ENCODE data around the gene CDH4.

The CDH4 gene

DNA sequence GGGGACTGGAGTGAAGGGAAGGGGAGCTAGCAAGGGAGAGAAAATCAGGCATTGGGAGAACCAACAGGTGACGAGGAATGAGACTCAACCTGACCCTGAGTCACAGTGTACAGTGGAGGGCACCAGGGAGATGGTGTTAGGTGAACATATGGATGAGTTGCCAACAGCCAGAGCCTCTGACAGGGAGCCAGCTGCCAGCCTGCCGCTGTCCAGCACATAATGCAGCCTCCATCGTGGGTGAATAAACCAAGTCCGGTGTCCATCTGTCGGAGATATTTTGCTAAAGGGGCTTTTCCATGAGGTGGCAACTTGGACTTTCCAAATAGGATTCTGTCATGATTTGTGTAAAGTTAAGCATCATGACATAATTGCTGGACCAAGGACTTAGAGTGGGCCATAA, 88.1 kb downstream of the CDH4 start:
- Histone ChIP-seq H3K9ac (ENCODE audit: low read depth, low read length) (no peak overlapping the region), H3K27ac (ENCODE audit: low read length) (no peak overlapping the region), H3K4me1 (ENCODE audit: insufficient read depth, low read length) (no peaks in the 10 kb centered on the region), H3K79me2 (ENCODE audit: insufficient read depth, low read length) (no peaks in the 10 kb centered on the region), H4K20me1 (ENCODE audit: insufficient read depth, low read length) (no peaks in the 10 kb centered on the region), H3K9me3 (ENCODE audit: insufficient read depth, low read length, severe bottlenecking) (no peaks in the 10 kb centered on the region), H3K27me3 (ENCODE audit: insufficient read depth, low read length, poor library complexity) (peaks cover 15% of the 10 kb centered on the region), H2AFZ (ENCODE audit: low read depth, low read length) (no peak overlapping the region), H3K36me3 (ENCODE audit: insufficient read depth, low read length) (no peaks in the 10 kb centered on the region), H3K4me2 (ENCODE audit: insufficient read depth, low read length) (no peak overlapping the region), H3K4me3 (ENCODE audit: low read depth in 1 of 2, low read length in 2 of 2) (no peak overlapping the region)
- DNase-seq (no peak), ATAC-seq (ENCODE audit: insufficient read depth, low read depth) (no peak)
- TF ChIP-seq EZH2 (IDR thresholded peaks at IDR 0.05; ENCODE audit: borderline replicate concordance, low read depth, low read length, severe bottlenecking): no peak
- TF ChIP-seq, protein P1, sequence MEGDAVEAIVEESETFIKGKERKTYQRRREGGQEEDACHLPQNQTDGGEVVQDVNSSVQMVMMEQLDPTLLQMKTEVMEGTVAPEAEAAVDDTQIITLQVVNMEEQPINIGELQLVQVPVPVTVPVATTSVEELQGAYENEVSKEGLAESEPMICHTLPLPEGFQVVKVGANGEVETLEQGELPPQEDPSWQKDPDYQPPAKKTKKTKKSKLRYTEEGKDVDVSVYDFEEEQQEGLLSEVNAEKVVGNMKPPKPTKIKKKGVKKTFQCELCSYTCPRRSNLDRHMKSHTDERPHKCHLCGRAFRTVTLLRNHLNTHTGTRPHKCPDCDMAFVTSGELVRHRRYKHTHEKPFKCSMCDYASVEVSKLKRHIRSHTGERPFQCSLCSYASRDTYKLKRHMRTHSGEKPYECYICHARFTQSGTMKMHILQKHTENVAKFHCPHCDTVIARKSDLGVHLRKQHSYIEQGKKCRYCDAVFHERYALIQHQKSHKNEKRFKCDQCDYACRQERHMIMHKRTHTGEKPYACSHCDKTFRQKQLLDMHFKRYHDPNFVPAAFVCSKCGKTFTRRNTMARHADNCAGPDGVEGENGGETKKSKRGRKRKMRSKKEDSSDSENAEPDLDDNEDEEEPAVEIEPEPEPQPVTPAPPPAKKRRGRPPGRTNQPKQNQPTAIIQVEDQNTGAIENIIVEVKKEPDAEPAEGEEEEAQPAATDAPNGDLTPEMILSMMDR (IDR thresholded peaks at IDR 0.05; ENCODE audit: borderline replicate concordance, extremely low read depth, low read length, poor library complexity, severe bottlenecking): no peak

DNA sequence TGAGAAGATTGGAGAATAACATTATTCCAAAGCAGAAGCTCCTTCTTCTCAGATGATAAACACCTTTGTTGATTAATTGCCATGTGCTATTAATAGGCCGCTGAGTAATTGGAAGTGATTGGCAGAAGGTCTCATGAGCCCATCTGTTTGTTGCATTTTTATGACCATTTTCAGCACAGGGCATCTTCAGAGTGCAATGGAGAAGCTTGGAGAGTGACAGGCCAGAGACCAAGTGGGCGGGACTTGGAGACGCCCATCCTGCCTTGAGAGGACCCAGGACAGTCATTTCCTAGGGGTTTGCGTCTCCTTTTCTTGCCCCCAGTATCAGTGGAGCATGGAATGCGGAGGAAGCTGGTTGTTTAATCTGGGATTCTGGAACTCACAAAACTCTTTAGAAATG, 89.5 kb downstream of the CDH4 start:
- no peaks in the 10 kb centered on the region for H3K9me3 ChIP-seq (ENCODE audit: insufficient read depth, low read length, severe bottlenecking)
- no peaks in the 10 kb centered on the region for H3K4me1 ChIP-seq (ENCODE audit: insufficient read depth, low read length)
- no peak overlapping the region for H3K27ac ChIP-seq (ENCODE audit: low read length)
- H4K20me1 ChIP-seq (ENCODE audit: insufficient read depth, low read length): no peaks in the 10 kb centered on the region
- TF ChIP-seq, protein P1 (IDR thresholded peaks at IDR 0.05; ENCODE audit: borderline replicate concordance, extremely low read depth, low read length, poor library complexity, severe bottlenecking): no peak
- no peak for TF ChIP-seq EZH2 (IDR thresholded peaks at IDR 0.05; ENCODE audit: borderline replicate concordance, low read depth, low read length, severe bottlenecking)
- H3K79me2 ChIP-seq (ENCODE audit: insufficient read depth, low read length): no peaks in the 10 kb centered on the region
- H3K9ac ChIP-seq (ENCODE audit: low read depth, low read length): no peak overlapping the region
- no peak overlapping the region for H3K4me2 ChIP-seq (ENCODE audit: insufficient read depth, low read length)
- no peak for DNase-seq
- no peak overlapping the region for H2AFZ ChIP-seq (ENCODE audit: low read depth, low read length)
- H3K4me3 ChIP-seq (ENCODE audit: low read depth in 1 of 2, low read length in 2 of 2): no peak overlapping the region
- H3K36me3 ChIP-seq (ENCODE audit: insufficient read depth, low read length): no peaks in the 10 kb centered on the region
- H3K27me3 ChIP-seq (ENCODE audit: insufficient read depth, low read length, poor library complexity): peaks cover 15% of the 10 kb centered on the region
- ATAC-seq (ENCODE audit: insufficient read depth, low read depth): no peak

DNA sequence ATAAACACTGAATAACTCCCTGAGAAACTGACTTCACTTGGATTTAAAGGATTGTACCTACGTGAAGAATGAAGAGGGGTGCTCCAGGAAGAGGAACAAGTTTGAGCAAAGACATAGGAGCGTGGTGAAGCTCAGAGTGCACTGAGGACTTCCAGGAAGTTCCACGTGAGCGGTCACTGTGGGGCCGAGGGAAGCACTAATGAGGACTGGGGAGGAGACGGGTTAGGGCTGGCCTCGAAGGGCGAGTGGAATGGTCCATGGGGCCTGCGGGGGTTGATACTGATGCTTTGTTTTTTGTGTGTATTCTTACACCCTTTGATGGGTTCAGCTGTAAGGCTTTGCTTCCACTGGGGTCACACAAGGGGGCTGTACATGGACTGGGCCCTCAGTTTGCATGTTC, 91.9 kb downstream of the CDH4 start:
- no peak for ATAC-seq (ENCODE audit: insufficient read depth, low read depth)

More for the DNA sequence above, 91.9 kb downstream of the CDH4 start:
- H2AFZ ChIP-seq (ENCODE audit: low read depth, low read length): no peak overlapping the region
- no peaks in the 10 kb centered on the region for H3K36me3 ChIP-seq (ENCODE audit: insufficient read depth, low read length)
- no peaks in the 10 kb centered on the region for H4K20me1 ChIP-seq (ENCODE audit: insufficient read depth, low read length)
- H3K9me3 ChIP-seq (ENCODE audit: insufficient read depth, low read length, severe bottlenecking): no peaks in the 10 kb centered on the region
- H3K27me3 ChIP-seq (ENCODE audit: insufficient read depth, low read length, poor library complexity): peaks cover 15% of the 10 kb centered on the region
- TF ChIP-seq, protein P1 (IDR thresholded peaks at IDR 0.05; ENCODE audit: borderline replicate concordance, extremely low read depth, low read length, poor library complexity, severe bottlenecking): no peak
- TF ChIP-seq EZH2 (IDR thresholded peaks at IDR 0.05; ENCODE audit: borderline replicate concordance, low read depth, low read length, severe bottlenecking): no peak
- no peaks in the 10 kb centered on the region for H3K4me1 ChIP-seq (ENCODE audit: insufficient read depth, low read length)
- H3K27ac ChIP-seq (ENCODE audit: low read length): no peak overlapping the region
- no peak overlapping the region for H3K4me3 ChIP-seq (ENCODE audit: low read depth in 1 of 2, low read length in 2 of 2)
- no peaks in the 10 kb centered on the region for H3K79me2 ChIP-seq (ENCODE audit: insufficient read depth, low read length)
- DNase-seq: no peak
- H3K4me2 ChIP-seq (ENCODE audit: insufficient read depth, low read length): no peak overlapping the region
- no peak overlapping the region for H3K9ac ChIP-seq (ENCODE audit: low read depth, low read length)
